Panc1 (cell line): ENCODE measurements around the gene IPO13. TPM values are rescaled to one million over a fixed set of nuclear protein-coding genes. Genes with fewer than 3 reads are reported as not detected.

Source experiments
- ATAC-seq: fragments of 200-7000 bp; cut with Tn5 transposase; 2 replicates; pipeline ENCODE4 v1.9.1; 2020; ENCODE audit warnings: mild to moderate bottlenecking, moderate library complexity
- BruUV-seq: library from RNA; stranded (reverse); fragments of 400-500 nt; replicated peaks from 2 replicates; lab custom pipeline; 2021; lab: Mats Ljungman, UMichigan
- CTCF ChIA-PET: fragments of 300-600 bp; sonication (Branson Sonifier 250); formaldehyde crosslinking; loops from one replicate; lab custom pipeline; 2022; ENCODE audit warnings: antibody characterized with exemption; lab: Charles Lee
- POLR2A ChIA-PET: fragments of 300-600 bp; sonication (Branson Sonifier 250); formaldehyde crosslinking; loops from one replicate; lab custom pipeline; 2022; ENCODE audit warnings: antibody characterized with exemption; lab: Charles Lee
- DNase-seq: peaks from one replicate; pipeline ENCODE4 v3.0.0-alpha.2; 2010; ENCODE audit warnings: low read depth, low spot score
- H3K27ac ChIP-seq: 2 replicates; pipeline ENCODE4 v1.5.1; 2011; ENCODE audit warnings: mild to moderate bottlenecking, low read length, inconsistent platforms
- H3K27me3 ChIP-seq: fragments of 200-500 bp; sonication (Bioruptor generic); 2 replicates; pipeline ENCODE4 v1.6.0; 2014; ENCODE audit warnings: low read length, inconsistent platforms; ENCODE audit not compliant: control insufficient read depth, insufficient read depth
- H3K36me3 ChIP-seq: fragments of 200-500 bp; sonication (Bioruptor generic); 2 replicates; pipeline ENCODE4 v1.5.1; 2014; ENCODE audit warnings: inconsistent platforms, mild to moderate bottlenecking, low read length, moderate library complexity; ENCODE audit not compliant: control insufficient read depth, insufficient read depth
- H3K4me1 ChIP-seq: 2 replicates; pipeline ENCODE4 v1.5.1; 2011; ENCODE audit warnings: inconsistent platforms, mild to moderate bottlenecking, low read length, moderate library complexity; ENCODE audit not compliant: control insufficient read depth, insufficient read depth
- H3K4me3 ChIP-seq, 2 experiments: 2 replicates each; pipeline ENCODE4 v1.5.1; 2011 to 2012; ENCODE audit warnings: low read depth in 2 of 2, low read length in 2 of 2, mild to moderate bottlenecking in 2 of 2, inconsistent platforms in 1 of 2, moderate library complexity in 1 of 2
- H3K9me3 ChIP-seq: fragments of 200-500 bp; sonication (Bioruptor generic); 2 replicates; pipeline ENCODE4 v1.5.1; 2014; ENCODE audit warnings: low read depth, mild to moderate bottlenecking, inconsistent platforms, low read length, moderate library complexity; ENCODE audit not compliant: control insufficient read depth, insufficient read depth
- CTCF ChIP-seq: fragments of 450-650 bp; IDR thresholded peaks from 2 replicates; pipeline ENCODE4 v1.5.1; 2017; ENCODE audit warnings: mild to moderate bottlenecking
- POLR2AphosphoS5 ChIP-seq: IDR thresholded peaks from 2 replicates; pipeline ENCODE4 v1.6.1; 2012; ENCODE audit warnings: mild to moderate bottlenecking, low read depth, low read length, moderate library complexity
- REST ChIP-seq, 2 experiments: IDR thresholded peaks; 2 replicates each; pipeline ENCODE4 v1.6.1; 2011 to 2012; ENCODE audit warnings: low read depth in 2 of 2, control low read depth in 1 of 2, low read length in 1 of 2, mild to moderate bottlenecking in 1 of 2, moderate library complexity in 1 of 2; ENCODE audit not compliant: insufficient read depth in 1 of 2
- SIN3A ChIP-seq: IDR thresholded peaks from 2 replicates; pipeline ENCODE4 v1.6.1; 2012; ENCODE audit warnings: low read depth, mild to moderate bottlenecking, low read length, moderate library complexity, borderline replicate concordance; ENCODE audit not compliant: insufficient read depth
- TCF7L2 ChIP-seq: IDR thresholded peaks from 2 replicates; pipeline ENCODE4 v1.6.1; 2011; ENCODE audit warnings: mild to moderate bottlenecking, low read depth, low read length, inconsistent platforms
- in situ Hi-C: cut with HindIII; loops from 2 replicates; pipeline ENCODE4 v1.10.0; 2016; ENCODE audit warnings: low sequenced_read_pairs, low pct_unique_long_range_greater_than_20kb
- intact Hi-C: fragments of 100-400 bp; cut with micrococcal nuclease; formaldehyde crosslinking; loops from one replicate; pipeline ENCODE4 v1.10.0; 2022; ENCODE audit not compliant: unreplicated experiment
- total RNA-seq: library from RNA; stranded (reverse); gene quantifications from one replicate; pipeline ENCODE4 v1.2.1, GENCODE V29; 2021; ENCODE audit not compliant: unreplicated experiment

IPO13 gene
- total RNA-seq, 1 experiment from 2014 or later, result 40.0 TPM

GRCh38 chr1:43970502-43970901, 23.8 kb downstream of the IPO13 start:
- no peaks in the 10 kb centered on the region for H3K9me3 ChIP-seq
- in situ Hi-C loops, result no loop called here
- POLR2A ChIA-PET, result no interaction called here

GRCh38 chr1:43970911-43971310, 24.2 kb downstream of the IPO13 start:
- peaks cover 21% of the 10 kb centered on the region for H3K4me1 ChIP-seq
- no peak for ATAC-seq
- no peak for DNase-seq
- no peak for TF ChIP-seq CTCF
- TF ChIP-seq REST (IDR thresholded peaks at IDR 0.05; ENCODE audit: insufficient read depth in 1 of 2, low read depth in 2 of 2, low read length in 1 of 2), result no peak
- TF ChIP-seq SIN3A, result no peak
- TF ChIP-seq TCF7L2, result no peak
- TF ChIP-seq POLR2AphosphoS5, result no peak
- H3K36me3 ChIP-seq, result peaks cover 9% of the 10 kb centered on the region; the same call in 1 of the 2 replicates
- no peaks in the 10 kb centered on the region for H3K9me3 ChIP-seq
- BruUV-seq, result no TSS peak
- ChIA-PET CTCF (no interaction called here), POLR2A (no interaction called here)
- no peaks in the 10 kb centered on the region for H3K27me3 ChIP-seq
- peak overlapping the region; percentile 99 to 100 for H3K4me3 ChIP-seq
- in situ Hi-C loops, result no loop called here
- peak overlapping the region; percentile 95 for H3K27ac ChIP-seq
- intact Hi-C loops, result no loop called here

More at GRCh38 chr1:43970502-43970901, 23.8 kb downstream of the IPO13 start:
- ATAC-seq (no peak), DNase-seq (no peak)
- H3K4me1 ChIP-seq, result peaks cover 18% of the 10 kb centered on the region
- TF ChIP-seq POLR2AphosphoS5 (no peak), REST (IDR thresholded peaks at IDR 0.05; ENCODE audit: insufficient read depth in 1 of 2, low read depth in 2 of 2, low read length in 1 of 2) (no peak), TCF7L2 (no peak), SIN3A (no peak), CTCF (no peak)
- BruUV-seq, result no TSS peak
- CTCF ChIA-PET, result no interaction called here
- peak overlapping the region; percentile 95 for H3K27ac ChIP-seq
- H3K4me3 ChIP-seq, result peak overlapping the region; percentile 99 to 100
- intact Hi-C loops, result no loop called here
- H3K27me3 ChIP-seq, result no peaks in the 10 kb centered on the region
- H3K36me3 ChIP-seq, result peaks cover 9% of the 10 kb centered on the region; the same call in 1 of the 2 replicates
